ENCODE results near the gene PCSK7. TPM values are rescaled to one million over a fixed set of nuclear protein-coding genes. Genes with fewer than 3 reads are reported as not detected.
"Not testable (repeated sequence)": the region's sequence is repeated elsewhere in the genome, so short reads cannot be mapped to it uniquely, and the experiment has no call there.

The PCSK7 gene
- total RNA-seq, 2 donors from 2014 or later, result 25.3 to 32.8 TPM

DNA sequence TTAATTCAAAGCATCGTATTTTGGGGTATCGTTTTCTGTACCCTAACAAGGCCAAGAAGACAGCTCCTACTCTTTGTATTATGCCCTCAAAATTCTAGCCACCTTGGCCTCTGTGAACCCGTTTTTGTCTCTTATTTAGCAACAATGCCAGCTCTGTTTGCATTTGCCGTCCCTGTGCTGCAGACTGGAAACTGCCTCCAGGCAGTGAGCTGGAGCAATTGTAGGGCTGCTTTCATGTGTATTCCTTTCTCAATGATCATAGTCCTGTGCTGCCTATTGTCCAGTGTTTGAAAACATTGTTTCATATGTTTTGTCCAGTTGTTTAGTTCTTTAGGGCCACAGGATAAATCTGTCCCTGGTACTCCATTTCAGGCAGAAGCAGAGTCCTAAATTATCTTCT is 39.3 kb upstream of the PCSK7 start:
- H3K4me3 ChIP-seq, result no peak overlapping the region
- no peaks in the 10 kb centered on the region for H3K9me3 ChIP-seq
- DNase-seq (ENCODE audit: low spot score), result no peak
- no peaks in the 10 kb centered on the region for H3K27me3 ChIP-seq
- TF ChIP-seq, protein P1, sequence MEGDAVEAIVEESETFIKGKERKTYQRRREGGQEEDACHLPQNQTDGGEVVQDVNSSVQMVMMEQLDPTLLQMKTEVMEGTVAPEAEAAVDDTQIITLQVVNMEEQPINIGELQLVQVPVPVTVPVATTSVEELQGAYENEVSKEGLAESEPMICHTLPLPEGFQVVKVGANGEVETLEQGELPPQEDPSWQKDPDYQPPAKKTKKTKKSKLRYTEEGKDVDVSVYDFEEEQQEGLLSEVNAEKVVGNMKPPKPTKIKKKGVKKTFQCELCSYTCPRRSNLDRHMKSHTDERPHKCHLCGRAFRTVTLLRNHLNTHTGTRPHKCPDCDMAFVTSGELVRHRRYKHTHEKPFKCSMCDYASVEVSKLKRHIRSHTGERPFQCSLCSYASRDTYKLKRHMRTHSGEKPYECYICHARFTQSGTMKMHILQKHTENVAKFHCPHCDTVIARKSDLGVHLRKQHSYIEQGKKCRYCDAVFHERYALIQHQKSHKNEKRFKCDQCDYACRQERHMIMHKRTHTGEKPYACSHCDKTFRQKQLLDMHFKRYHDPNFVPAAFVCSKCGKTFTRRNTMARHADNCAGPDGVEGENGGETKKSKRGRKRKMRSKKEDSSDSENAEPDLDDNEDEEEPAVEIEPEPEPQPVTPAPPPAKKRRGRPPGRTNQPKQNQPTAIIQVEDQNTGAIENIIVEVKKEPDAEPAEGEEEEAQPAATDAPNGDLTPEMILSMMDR (IDR thresholded peaks at IDR 0.05), result no peak
- no peaks in the 10 kb centered on the region for H3K4me1 ChIP-seq
- H3K27ac ChIP-seq, result no peak overlapping the region
- H3K36me3 ChIP-seq, result peaks cover 14% of the 10 kb centered on the region

DNA sequence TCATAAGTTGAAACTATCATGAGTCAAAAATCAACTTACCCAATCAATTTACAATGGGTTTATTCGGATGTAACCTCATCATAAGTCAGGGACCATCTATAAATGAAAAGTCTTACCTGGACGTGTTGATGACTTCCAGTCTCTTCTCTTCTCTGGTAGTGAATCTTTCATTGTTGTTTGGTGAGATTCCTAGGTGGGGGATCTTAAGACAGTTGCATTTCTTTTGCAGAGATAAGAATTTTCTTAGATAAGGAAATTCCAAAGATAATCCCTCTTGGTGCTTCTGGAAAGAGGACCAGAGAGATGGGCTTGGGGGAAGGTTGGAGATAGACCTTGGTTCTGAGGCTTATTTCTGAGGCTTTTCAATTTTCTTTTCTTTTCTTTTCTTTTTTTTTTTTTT is 38.0 kb upstream of the PCSK7 start:
- H3K27ac ChIP-seq, result no peak overlapping the region
- no peak for DNase-seq (ENCODE audit: low spot score)
- TF ChIP-seq, protein P1 (IDR thresholded peaks at IDR 0.05), result no peak
- H3K4me3 ChIP-seq, result no peak overlapping the region
- H3K27me3 ChIP-seq, result no peaks in the 10 kb centered on the region
- H3K4me1 ChIP-seq, result no peaks in the 10 kb centered on the region
- H3K36me3 ChIP-seq, result peaks cover 7% of the 10 kb centered on the region
- H3K9me3 ChIP-seq, result no peaks in the 10 kb centered on the region

DNA sequence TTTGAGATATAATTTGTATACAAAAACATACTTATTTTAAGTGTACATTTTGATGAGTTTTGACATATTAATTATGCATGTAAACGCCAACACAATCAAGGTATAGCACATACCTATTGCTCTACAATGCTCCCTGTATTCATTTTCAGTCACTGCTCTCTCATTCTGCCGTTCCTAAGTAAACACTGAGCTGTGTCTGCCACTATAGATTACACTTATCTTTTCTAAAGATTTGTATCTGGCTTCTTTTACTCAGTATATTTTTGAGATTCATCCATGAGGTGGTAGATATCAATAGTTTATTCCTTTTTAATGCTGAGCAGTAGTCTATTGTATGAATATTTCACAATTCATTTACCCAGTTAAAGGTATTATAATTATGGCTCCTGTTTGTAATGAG is 33.9 kb upstream of the PCSK7 start:
- Histone ChIP-seq H3K4me1 (no peaks in the 10 kb centered on the region), H3K27ac (no peak overlapping the region), H3K36me3 (peaks cover 4% of the 10 kb centered on the region), H3K27me3 (no peaks in the 10 kb centered on the region), H3K9me3 (no peaks in the 10 kb centered on the region), H3K4me3 (no peak overlapping the region)
- TF ChIP-seq, protein P1 (IDR thresholded peaks at IDR 0.05), result no peak
- no peak for DNase-seq (ENCODE audit: low spot score)

DNA sequence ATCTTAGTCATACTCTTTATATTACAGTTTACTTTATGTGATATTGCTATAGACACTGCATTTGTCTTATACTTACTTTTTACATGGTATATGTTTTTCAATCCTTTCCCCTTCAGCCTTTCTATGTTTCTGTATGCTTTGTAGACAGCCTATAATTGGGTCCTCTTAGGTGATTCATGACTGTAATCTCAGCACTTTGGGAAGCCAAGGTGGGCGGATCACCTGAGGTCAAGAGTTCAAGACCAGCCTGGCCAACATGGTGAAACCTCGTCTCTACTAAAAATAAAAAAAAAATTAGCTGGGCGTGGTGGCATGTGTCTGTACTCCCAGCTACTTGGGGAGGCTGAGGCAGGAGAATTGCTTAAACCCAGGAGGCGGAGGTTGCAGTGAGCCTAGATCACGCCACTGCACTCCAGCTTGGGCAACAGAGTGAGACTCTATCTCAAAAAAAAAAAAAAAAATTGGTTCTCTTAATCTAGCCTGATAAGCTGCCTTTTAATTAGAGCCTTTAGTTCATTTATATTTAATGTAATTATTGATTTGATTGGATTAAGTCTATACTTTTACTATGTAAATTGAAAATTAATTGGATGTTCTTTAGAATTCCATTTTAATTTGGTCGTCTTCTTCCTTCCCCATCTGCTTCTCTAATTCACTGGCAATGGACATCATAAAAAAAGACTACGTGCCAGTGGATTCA is 32.9 kb upstream of the PCSK7 start:
- H3K36me3 ChIP-seq, result peaks cover 10% of the 10 kb centered on the region
- not testable (repeated sequence) for H3K27ac ChIP-seq

DNA sequence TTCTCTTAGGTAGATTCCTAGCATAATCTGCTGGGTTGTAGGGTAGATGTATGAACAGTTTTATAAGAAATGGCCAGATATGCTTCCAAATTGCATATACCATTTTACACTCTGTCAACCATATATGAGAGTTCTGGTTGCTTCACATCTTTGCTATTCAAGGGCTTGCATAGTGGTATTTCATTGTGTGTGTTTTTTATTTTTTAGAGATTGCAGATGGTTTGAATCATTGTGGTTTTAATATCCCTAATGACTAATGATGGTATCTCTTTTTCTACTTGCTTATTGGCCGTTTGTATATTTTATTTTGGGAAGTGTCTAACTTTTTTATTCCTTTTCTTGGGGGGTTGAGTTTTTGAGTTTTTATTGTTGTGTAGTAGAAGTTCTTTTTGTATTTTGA is 27.5 kb upstream of the PCSK7 start:
- DNase-seq (ENCODE audit: low spot score), result no peak
- Histone ChIP-seq H3K36me3 (peaks cover 10% of the 10 kb centered on the region), H3K27ac (no peak overlapping the region), H3K9me3 (no peaks in the 10 kb centered on the region), H3K4me1 (no peaks in the 10 kb centered on the region), H3K4me3 (no peak overlapping the region), H3K27me3 (no peaks in the 10 kb centered on the region)
- TF ChIP-seq, protein P1 (IDR thresholded peaks at IDR 0.05), result no peak

More for the DNA sequence above, 32.9 kb upstream of the PCSK7 start:
- H3K9me3 ChIP-seq; H3K4me1 ChIP-seq; H3K27me3 ChIP-seq; H3K4me3 ChIP-seq; DNase-seq (ENCODE audit: low spot score): not testable (repeated sequence)

DNA sequence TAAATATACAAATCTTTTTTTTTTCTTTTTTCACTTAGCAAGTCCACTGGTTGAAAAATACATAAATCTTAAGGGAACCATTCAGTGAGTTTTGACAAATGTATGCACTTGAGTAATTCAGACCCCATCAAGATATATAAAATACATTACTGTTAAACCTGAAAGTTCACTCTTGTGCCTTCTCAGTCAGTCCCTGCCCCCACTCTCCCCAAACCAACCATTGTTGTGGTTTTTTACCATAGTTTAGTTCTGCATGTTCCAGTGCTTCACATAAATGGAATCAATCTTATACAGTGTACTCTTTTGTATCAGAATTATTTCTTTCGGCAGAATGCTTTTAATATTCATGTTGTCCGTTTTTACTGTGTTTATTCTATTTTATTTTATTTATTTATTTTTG is 26.7 kb upstream of the PCSK7 start:
- no peak for DNase-seq (ENCODE audit: low spot score)
- no peak overlapping the region for H3K27ac ChIP-seq

More for the DNA sequence above, 26.7 kb upstream of the PCSK7 start:
- H3K27me3 ChIP-seq, result no peaks in the 10 kb centered on the region
- peaks cover 10% of the 10 kb centered on the region for H3K36me3 ChIP-seq
- H3K4me3 ChIP-seq, result no peak overlapping the region
- TF ChIP-seq, protein P1 (IDR thresholded peaks at IDR 0.05), result no peak
- H3K4me1 ChIP-seq, result no peaks in the 10 kb centered on the region
- no peaks in the 10 kb centered on the region for H3K9me3 ChIP-seq

Measured in right atrium auricular region (tissue), 2 donors.